ENCODE data around the gene ARHGEF4.

Gene ARHGEF4

GRCh38 chr2:130915595-130916437 is 79.1 kb downstream of the ARHGEF4 start:
- no peak for TF ChIP-seq CTCF (IDR thresholded peaks at IDR 0.05)

GRCh38 chr2:130916438-130916705 is 79.7 kb downstream of the ARHGEF4 start:
- TF ChIP-seq CTCF (IDR thresholded peaks at IDR 0.05) = no peak

- no peak for TF ChIP-seq CTCF (IDR thresholded peaks at IDR 0.05)
These were observed 80.4 kb downstream of the ARHGEF4 start for GRCh38 chr2:130917006-130917688.

GRCh38 chr2:130918393-130918792 is 81.7 kb downstream of the ARHGEF4 start:
- TF ChIP-seq CTCF (IDR thresholded peaks at IDR 0.05) = no peak

GRCh38 chr2:130920415-130921163 is 83.9 kb downstream of the ARHGEF4 start:
- TF ChIP-seq CTCF (IDR thresholded peaks at IDR 0.05) = peak; percentile 84

- no peak for TF ChIP-seq CTCF (IDR thresholded peaks at IDR 0.05)
These were observed 84.4 kb downstream of the ARHGEF4 start for GRCh38 chr2:130921164-130921476.

GRCh38 chr2:130922417-130922816 is 85.7 kb downstream of the ARHGEF4 start:
- TF ChIP-seq CTCF (IDR thresholded peaks at IDR 0.05) = no peak

Data from LNCAP (cell line).